ENCODE results near the gene ZYG11B. TPM values are rescaled to one million over a fixed set of nuclear protein-coding genes. Genes with fewer than 3 reads are reported as not detected.
"Not testable (repeated sequence)": the region's sequence is repeated elsewhere in the genome, so short reads cannot be mapped to it uniquely, and the experiment has no call there.

ZYG11B gene
- total RNA-seq, 1 experiment from 2014 or later = 20.6 TPM

DNA sequence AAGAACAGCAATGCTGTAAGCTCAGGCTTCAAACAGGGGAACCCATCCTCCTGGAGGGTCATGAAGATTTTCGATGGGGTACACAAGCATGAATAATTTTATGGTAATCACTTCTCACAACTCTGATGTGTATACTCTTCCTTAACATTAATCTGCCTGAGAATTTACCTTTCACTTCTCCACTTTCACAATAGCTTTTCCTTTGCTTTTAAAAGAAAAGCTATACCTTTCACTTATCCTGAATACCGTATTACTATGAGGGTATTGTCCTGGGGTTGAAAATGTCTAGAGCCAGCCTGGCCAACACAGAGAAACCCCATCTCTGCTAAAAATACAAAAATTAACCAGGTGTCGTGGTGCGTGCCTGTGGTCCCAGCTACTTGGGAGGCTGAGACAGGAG is 12.7 kb upstream of the ZYG11B start:
- H2BK5ac ChIP-seq (ENCODE audit: insufficient read length, low read length) = no peak overlapping the region
- Mint-ChIP-seq H3K36me3 (ENCODE audit: insufficient read depth in 1 of 3, low read depth in 3 of 3) (no peaks in the 10 kb centered on the region; a peak in 1 of 7 replicates), H3K4me3 (no peak overlapping the region), H3K27ac (no peak overlapping the region; a peak in 1 of 7 replicates), H3K9me3 (no peaks in the 10 kb centered on the region), H3K4me1 (no peaks in the 10 kb centered on the region), H3K27me3 (ENCODE audit: low read depth) (no peaks in the 10 kb centered on the region)
- no peak overlapping the region for H3K14ac ChIP-seq (ENCODE audit: insufficient read depth, low read length)
- H2BK15ac ChIP-seq (ENCODE audit: low read depth, low read length) = no peak overlapping the region
- no peak overlapping the region for H3K18ac ChIP-seq (ENCODE audit: insufficient read length, low read depth, low read length)
- H3K4ac ChIP-seq (ENCODE audit: low read depth, low read length) = no peak overlapping the region
- H3K79me1 ChIP-seq (ENCODE audit: insufficient read depth, low read depth, low read length, poor library complexity, severe bottlenecking) = no peaks in the 10 kb centered on the region
- no peak overlapping the region for H3T11ph ChIP-seq (ENCODE audit: low read length)
- no peak overlapping the region for H2BK120ac ChIP-seq (ENCODE audit: low read depth, low read length, poor library complexity, severe bottlenecking)
- no peaks in the 10 kb centered on the region for H4K20me1 ChIP-seq (ENCODE audit: control insufficient read depth, insufficient read depth, insufficient read length)
- no peak overlapping the region for H4K5ac ChIP-seq (ENCODE audit: insufficient read length, low read depth, low read length)
- H2AK5ac ChIP-seq (ENCODE audit: insufficient read length, low read length) = no peak overlapping the region
- WGBS (ENCODE audit: extremely low coverage, insufficient read length, low lambda C conversion rate) = no CpG with 5 or more reads among the region's 4 CpGs
- no peak overlapping the region for H3K27ac ChIP-seq (ENCODE audit: insufficient read length, low read depth, low read length)
- H3K9ac ChIP-seq (ENCODE audit: extremely low read depth, insufficient read length, low read length) = no peak overlapping the region
- no peaks in the 10 kb centered on the region for H3K27me3 ChIP-seq (ENCODE audit: insufficient read depth, low read length)
- no peaks in the 10 kb centered on the region for H3K79me2 ChIP-seq (ENCODE audit: insufficient read depth, low read length)
- H2AFZ ChIP-seq (ENCODE audit: low read length) = no peak overlapping the region
- no peak overlapping the region for H2BK20ac ChIP-seq (ENCODE audit: low read depth, low read length, poor library complexity, severe bottlenecking)
- DNase-seq = no peak
- H3K4me1 ChIP-seq (ENCODE audit: insufficient read depth, low read length) = no peaks in the 10 kb centered on the region
- H4K8ac ChIP-seq (replicated peaks; ENCODE audit: insufficient read length, low read depth, low read length) = no peak overlapping the region
- TF ChIP-seq, protein P1, sequence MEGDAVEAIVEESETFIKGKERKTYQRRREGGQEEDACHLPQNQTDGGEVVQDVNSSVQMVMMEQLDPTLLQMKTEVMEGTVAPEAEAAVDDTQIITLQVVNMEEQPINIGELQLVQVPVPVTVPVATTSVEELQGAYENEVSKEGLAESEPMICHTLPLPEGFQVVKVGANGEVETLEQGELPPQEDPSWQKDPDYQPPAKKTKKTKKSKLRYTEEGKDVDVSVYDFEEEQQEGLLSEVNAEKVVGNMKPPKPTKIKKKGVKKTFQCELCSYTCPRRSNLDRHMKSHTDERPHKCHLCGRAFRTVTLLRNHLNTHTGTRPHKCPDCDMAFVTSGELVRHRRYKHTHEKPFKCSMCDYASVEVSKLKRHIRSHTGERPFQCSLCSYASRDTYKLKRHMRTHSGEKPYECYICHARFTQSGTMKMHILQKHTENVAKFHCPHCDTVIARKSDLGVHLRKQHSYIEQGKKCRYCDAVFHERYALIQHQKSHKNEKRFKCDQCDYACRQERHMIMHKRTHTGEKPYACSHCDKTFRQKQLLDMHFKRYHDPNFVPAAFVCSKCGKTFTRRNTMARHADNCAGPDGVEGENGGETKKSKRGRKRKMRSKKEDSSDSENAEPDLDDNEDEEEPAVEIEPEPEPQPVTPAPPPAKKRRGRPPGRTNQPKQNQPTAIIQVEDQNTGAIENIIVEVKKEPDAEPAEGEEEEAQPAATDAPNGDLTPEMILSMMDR (conservative IDR thresholded peaks at IDR 0.05) = no peak
- no peaks in the 10 kb centered on the region for H3K23me2 ChIP-seq (ENCODE audit: insufficient read length, low read depth, low read length, poor library complexity, severe bottlenecking)
- H3K56ac ChIP-seq (ENCODE audit: insufficient read length, low read depth, low read length) = no peak overlapping the region
- H3K23ac ChIP-seq (ENCODE audit: insufficient read length, low read depth, low read length) = no peak overlapping the region
- H4K91ac ChIP-seq (ENCODE audit: insufficient read length, low read depth, low read length) = no peak overlapping the region
- no peak overlapping the region for H3K4me2 ChIP-seq (ENCODE audit: insufficient read depth, insufficient read length, low read length)
- no peaks in the 10 kb centered on the region for H3K9me3 ChIP-seq (ENCODE audit: control insufficient read depth, low read depth, low read length)
- no peak overlapping the region for H2BK12ac ChIP-seq (ENCODE audit: insufficient read length, low read depth, low read length)

DNA sequence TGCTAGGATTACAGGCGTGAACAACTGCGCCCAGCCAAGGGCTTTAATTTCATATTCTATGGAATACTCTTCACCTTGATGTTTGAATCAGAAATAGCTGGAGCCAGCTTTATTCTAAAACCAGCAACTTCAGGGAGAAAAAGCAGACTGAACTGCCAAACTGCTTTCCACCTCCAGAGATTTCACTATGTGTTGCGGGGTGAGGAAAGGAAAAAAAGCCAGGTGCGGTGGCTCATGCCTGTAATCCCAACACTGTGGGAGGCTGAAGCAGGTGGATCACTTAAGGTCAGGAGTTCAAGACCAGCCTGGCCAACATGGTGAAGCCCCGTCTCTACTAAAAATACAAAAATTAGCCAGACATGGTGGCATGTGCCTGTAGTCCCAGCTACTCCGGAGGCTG is 11.0 kb upstream of the ZYG11B start:
- not testable (repeated sequence) for H3K79me1 ChIP-seq (ENCODE audit: insufficient read depth, low read depth, low read length, poor library complexity, severe bottlenecking); H3K4me3 Mint-ChIP-seq

More for the DNA sequence above, 11.0 kb upstream of the ZYG11B start:
- not testable (repeated sequence) for H2AK5ac ChIP-seq (ENCODE audit: insufficient read length, low read length); H4K5ac ChIP-seq (ENCODE audit: insufficient read length, low read depth, low read length); H2BK20ac ChIP-seq (ENCODE audit: low read depth, low read length, poor library complexity, severe bottlenecking); H3T11ph ChIP-seq (ENCODE audit: low read length); H3K23ac ChIP-seq (ENCODE audit: insufficient read length, low read depth, low read length); H3K4me2 ChIP-seq (ENCODE audit: insufficient read depth, insufficient read length, low read length); H4K8ac ChIP-seq (replicated peaks; ENCODE audit: insufficient read length, low read depth, low read length); H3K36me3 Mint-ChIP-seq (ENCODE audit: insufficient read depth in 1 of 3, low read depth in 3 of 3); H3K4ac ChIP-seq (ENCODE audit: low read depth, low read length); H3K27ac Mint-ChIP-seq; H3K4me1 Mint-ChIP-seq; H3K23me2 ChIP-seq (ENCODE audit: insufficient read length, low read depth, low read length, poor library complexity, severe bottlenecking); H2BK5ac ChIP-seq (ENCODE audit: insufficient read length, low read length); H2BK120ac ChIP-seq (ENCODE audit: low read depth, low read length, poor library complexity, severe bottlenecking); H3K9ac ChIP-seq (ENCODE audit: extremely low read depth, insufficient read length, low read length); H4K20me1 ChIP-seq (ENCODE audit: control insufficient read depth, insufficient read depth, insufficient read length); H2AFZ ChIP-seq (ENCODE audit: low read length); H3K27me3 Mint-ChIP-seq (ENCODE audit: low read depth); H4K91ac ChIP-seq (ENCODE audit: insufficient read length, low read depth, low read length); H2BK15ac ChIP-seq (ENCODE audit: low read depth, low read length); H2BK12ac ChIP-seq (ENCODE audit: insufficient read length, low read depth, low read length); H3K27ac ChIP-seq (ENCODE audit: insufficient read length, low read depth, low read length); H3K18ac ChIP-seq (ENCODE audit: insufficient read length, low read depth, low read length); H3K9me3 Mint-ChIP-seq; H3K4me1 ChIP-seq (ENCODE audit: insufficient read depth, low read length); H3K14ac ChIP-seq (ENCODE audit: insufficient read depth, low read length); DNase-seq; H3K56ac ChIP-seq (ENCODE audit: insufficient read length, low read depth, low read length); H3K79me2 ChIP-seq (ENCODE audit: insufficient read depth, low read length); H3K9me3 ChIP-seq (ENCODE audit: control insufficient read depth, low read depth, low read length); H3K27me3 ChIP-seq (ENCODE audit: insufficient read depth, low read length)
- WGBS (ENCODE audit: extremely low coverage, insufficient read length, low lambda C conversion rate) = no CpG with 5 or more reads among the region's 6 CpGs

All from H9 (cell line).